Fibroblast of skin of left biceps (primary cell): Measurements from ENCODE around the gene XPO5.
A peak's percentile ranks its signal among the peaks of the same experiment; 100 is the strongest.

Source experiments
- DNase-seq, 2 experiments: peaks; one replicate each; pipeline ENCODE4 v3.0.0-alpha.2; 2013; ENCODE audit warnings: low read depth in 2 of 2

The XPO5 gene

GRCh38 chr6:43497689-43498088 is 78.1 kb downstream of the XPO5 start:
- DNase-seq, result no peak

- DNase-seq, result no peak
Observed at GRCh38 chr6:43497129-43497396, 78.8 kb downstream of the XPO5 start.

GRCh38 chr6:43496370-43497128 is 79.3 kb downstream of the XPO5 start:
- DNase-seq, result no peak

GRCh38 chr6:43495409-43495941 is 80.4 kb downstream of the XPO5 start:
- no peak for DNase-seq

- DNase-seq, result no peak
Observed at GRCh38 chr6:43494766-43495165, 81.1 kb downstream of the XPO5 start.

GRCh38 chr6:43494321-43494720 is 81.5 kb downstream of the XPO5 start:
- no peak for DNase-seq

- no peak for DNase-seq
Observed at GRCh38 chr6:43493833-43494232, 82.0 kb downstream of the XPO5 start.

GRCh38 chr6:43493230-43493629 is 82.6 kb downstream of the XPO5 start:
- no peak for DNase-seq

GRCh38 chr6:43492673-43493072 is 83.2 kb downstream of the XPO5 start:
- no peak for DNase-seq

GRCh38 chr6:43491750-43492661 is 83.8 kb downstream of the XPO5 start:
- DNase-seq, result no peak

GRCh38 chr6:43490523-43490939 is 85.3 kb downstream of the XPO5 start:
- no peak for DNase-seq

GRCh38 chr6:43489277-43490072 is 86.4 kb downstream of the XPO5 start:
- DNase-seq, result no peak

- no peak for DNase-seq
Observed at GRCh38 chr6:43488667-43489276, 87.1 kb downstream of the XPO5 start.

GRCh38 chr6:43481591-43482236 is 94.1 kb downstream of the XPO5 start:
- no peak for DNase-seq

GRCh38 chr6:43481075-43481474 is 94.8 kb downstream of the XPO5 start:
- no peak for DNase-seq

- DNase-seq, result no peak
Observed at GRCh38 chr6:43478008-43478372, 97.8 kb downstream of the XPO5 start.

GRCh38 chr6:43477235-43478007 is 98.4 kb downstream of the XPO5 start, which contains the start of gene TJAP1:
Gene TJAP1, plus strand, starts transcription at chr6:43477570. Its CDS starts 21,432 bp downstream, at chr6:43499002.
- DNase-seq, result peak; percentile 55 to 57

- no peak for DNase-seq
Observed at GRCh38 chr6:43476746-43477145, 99.1 kb downstream of the XPO5 start.

- DNase-seq, result no peak
Observed at GRCh38 chr6:43475516-43475915, 100.3 kb downstream of the XPO5 start.

GRCh38 chr6:43472515-43472914 is 103.3 kb downstream of the XPO5 start:
- no peak for DNase-seq
